Cerebellar nuclear complex (tissue), 1 donor: ENCODE data around the gene SMARCC1.

Experiments
- DNase-seq, 2 experiments: peaks; one replicate each; lab custom pipeline; 2025; lab: John Stamatoyannopoulos, UW

Gene SMARCC1

DNA sequence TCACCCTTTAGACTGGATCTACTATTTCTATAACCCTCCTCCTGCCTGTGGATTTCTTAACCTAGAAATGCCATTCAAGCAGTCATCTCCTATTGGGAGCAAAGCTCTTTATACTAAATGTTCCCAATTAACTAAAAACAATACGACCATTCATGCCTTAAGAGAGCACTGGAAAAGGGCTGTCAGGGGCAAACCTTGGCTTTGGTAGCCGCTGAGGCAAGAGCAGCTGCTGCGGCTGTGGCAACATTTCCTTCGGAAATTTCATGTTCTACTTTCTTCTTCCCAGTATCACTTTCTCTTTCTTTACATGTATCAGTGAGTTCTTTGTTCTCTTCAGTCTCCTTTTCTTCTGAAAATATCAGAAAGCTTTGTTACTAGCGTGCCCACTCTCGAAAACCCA, 146.7 kb downstream of the SMARCC1 start:
- no peak for DNase-seq

DNA sequence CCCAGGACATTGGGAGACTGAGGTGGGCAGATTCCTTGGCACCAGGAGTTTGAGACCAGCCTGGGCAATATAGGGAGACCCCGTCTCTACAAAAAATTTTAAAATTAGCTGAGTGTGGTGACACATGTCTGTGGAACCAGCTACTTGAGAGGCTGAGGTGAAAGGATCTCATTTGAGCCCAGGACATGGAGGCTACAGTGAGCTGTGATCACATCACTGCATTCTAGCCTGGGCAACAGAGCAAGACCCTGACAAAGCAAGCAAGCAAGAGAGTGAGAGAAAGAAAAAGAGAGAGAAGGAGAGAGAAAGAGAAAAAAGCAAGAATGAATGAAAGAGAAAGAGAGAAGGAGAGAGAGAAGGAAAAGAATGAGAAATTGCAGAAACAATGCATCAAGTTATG, 150.9 kb downstream of the SMARCC1 start:
- no peak for DNase-seq

DNA sequence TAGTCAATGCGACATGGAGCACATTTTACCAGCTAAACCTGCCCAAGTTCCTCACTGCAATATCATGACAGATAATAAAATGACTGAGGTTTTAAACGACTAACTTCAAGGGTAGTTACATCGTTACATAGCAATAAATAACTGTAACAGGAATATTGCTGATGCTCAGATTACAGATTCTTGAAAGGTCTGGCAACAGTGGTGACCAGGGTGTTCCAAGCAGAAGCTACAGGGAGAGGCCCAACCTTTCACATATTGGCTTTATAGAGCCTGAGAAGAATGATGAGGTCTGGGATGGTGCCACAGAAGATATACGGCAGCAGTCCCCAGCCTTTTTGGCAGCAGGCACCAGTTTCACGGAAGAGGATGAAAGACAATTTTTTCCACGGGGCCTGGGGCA, 151.9 kb downstream of the SMARCC1 start:
- no peak for DNase-seq

GRCh38 chr3:47628426-47628825, 153.3 kb downstream of the SMARCC1 start:
- no peak for DNase-seq

DNA sequence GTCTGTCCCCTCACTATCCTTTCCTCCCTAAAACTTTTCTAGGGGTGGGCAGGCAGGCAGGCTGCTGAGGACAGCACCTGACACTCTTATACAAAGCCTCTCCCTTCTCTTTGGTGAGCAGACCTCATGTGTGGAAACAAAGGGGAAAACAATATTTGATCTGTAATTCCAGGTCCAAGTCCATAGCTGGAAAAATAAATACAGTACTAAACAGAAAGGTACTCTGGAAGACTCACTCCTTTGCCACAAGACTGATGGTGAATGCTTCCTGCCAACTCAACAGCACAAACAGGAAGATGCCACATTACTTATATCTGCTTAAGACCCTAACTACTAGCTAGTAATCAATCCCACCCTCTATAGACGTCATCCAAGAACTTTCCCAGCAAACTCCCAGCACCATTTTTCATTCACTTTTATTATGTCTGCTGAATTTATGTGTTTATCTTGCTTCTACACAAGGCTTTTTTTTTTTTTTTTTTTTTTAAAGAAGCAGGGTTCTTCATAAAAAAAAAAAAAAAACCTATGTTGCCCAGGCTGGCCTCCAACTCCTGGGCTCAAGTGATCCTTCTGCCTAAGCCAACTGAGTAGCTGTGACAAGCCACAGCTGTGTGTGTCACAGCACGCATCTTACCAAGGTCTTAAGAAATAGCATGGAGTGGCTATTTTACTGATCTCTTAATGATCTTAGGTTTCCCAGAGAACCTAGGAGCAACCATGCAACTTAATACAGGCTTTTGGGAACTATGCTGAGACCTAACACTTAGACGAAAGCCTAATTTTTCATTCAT, 158.8 kb downstream of the SMARCC1 start:
- no peak for DNase-seq

- no peak for DNase-seq
Measured at GRCh38 chr3:47617086-47618010, 164.3 kb downstream of the SMARCC1 start.

DNA sequence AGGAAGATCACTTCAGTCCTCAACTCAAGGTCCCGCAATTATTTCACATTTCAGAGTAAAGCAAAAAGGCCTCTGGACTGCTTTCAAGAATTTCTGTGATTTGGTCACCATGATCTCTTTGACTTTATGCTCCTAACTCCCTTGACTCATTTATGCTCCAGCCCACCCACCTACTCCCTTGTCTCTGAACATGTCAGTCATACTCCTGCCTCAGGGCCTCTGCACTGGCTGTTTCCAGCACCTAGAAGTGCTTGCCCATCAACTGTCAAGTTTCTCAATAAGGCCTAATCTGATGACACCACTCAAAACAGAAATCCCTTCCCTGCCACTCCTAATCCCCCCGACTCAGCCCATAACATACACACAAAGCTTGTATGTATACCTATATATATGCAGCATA, 166.9 kb downstream of the SMARCC1 start:
- no peak for DNase-seq

DNA sequence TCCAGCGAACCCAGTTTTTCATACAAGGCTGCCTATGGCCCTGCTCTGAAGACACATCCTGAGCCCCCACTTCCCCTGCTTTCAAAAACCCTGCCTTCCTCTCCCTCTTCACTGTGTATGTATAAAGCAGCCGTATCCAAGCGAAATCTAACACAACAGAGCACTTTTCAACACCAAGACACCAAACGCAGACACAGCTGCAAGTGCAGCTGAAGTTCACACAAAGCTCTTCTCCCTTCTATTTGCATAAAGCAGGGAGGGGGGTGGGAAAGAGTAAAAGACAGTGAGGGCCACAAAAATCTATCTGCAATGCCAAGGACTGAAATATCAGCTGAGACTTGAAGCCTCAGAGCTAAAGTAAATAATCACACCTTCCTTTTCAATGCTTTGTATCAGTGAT, 168.0 kb downstream of the SMARCC1 start:
- DNase-seq, result no peak

DNA sequence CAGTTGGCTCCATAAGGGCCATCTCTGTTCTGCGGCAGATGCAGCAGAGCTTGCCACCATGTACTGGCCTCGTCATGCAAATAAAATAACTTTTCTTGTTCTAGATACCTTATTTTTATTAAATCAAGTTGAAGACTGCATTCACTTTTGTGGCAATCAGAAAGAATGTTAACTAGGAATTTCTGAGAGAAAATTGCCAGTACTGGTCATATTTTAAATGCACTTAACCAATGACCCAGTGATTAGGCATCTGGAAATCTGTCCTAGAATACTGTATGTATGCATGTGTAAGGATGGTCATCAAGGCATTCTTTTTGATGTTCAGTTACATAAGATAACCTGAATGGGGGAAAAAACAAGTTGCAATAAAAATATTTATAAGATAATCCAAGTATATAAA, 168.8 kb downstream of the SMARCC1 start:
- DNase-seq, result no peak

DNA sequence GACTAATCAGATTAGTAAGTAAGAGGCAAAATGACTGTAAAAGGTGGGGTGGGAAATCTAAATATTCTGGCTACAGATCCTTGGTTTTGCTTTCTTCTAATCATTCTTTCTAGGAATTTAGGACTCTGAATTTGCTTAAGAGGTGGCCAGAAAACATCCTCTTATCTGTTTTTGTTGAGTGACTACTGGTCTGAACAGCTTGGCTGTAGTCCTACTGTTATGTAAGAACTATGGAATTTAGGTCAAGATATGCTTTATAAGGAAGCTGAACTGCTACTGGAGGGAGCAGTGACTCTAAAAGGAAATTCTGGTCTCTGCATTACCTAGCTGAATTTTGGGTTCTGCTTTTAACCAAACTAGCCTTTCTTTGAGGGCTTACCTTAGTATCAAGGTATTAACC, 169.5 kb downstream of the SMARCC1 start:
- DNase-seq, result peak; percentile 31 to 62

GRCh38 chr3:47611576-47611975, 170.1 kb downstream of the SMARCC1 start:
- DNase-seq, result peak; percentile 1 to 45

- no peak for DNase-seq
Measured at GRCh38 chr3:47610583-47610982, 171.1 kb downstream of the SMARCC1 start.

DNA sequence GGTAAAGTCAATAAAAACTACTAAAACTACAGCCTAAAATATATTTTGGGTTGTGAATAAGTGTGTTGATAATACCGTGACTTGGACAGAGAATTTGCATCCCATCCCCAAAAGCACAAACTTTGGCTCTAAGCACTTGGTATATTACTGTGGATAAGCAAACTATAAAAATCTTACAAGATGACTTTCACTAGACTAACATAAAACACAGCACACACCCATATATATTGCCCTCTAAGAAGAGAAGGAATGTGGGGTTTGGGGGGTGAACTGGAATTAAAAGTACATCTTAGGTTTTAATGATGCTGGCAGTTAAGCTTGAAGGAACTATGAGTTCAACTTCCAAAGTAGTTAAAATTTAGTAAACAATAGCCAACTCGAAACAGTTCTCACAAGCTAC, 174.4 kb downstream of the SMARCC1 start:
- DNase-seq, result no peak

DNA sequence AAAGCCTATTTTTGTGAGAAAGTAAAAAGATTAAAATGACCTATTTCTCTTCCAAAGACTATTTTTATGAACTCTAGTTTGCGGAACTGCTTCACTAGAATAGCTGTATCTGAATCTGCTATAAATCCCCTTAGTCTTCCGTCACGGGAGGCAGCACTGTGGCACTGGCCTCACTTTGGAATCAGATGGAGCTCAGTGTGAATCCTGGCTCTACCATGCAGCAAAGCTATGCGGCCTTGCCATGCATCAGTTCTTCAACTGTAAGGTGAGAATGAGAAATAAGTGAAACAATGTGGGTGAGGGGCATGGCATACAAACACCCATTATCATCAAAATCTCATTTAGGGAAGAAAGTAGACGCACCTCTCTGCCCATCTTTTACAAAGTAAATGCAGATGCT, 175.5 kb downstream of the SMARCC1 start:
- DNase-seq, result peak in 1 of 2 experiments; percentile 48

DNA sequence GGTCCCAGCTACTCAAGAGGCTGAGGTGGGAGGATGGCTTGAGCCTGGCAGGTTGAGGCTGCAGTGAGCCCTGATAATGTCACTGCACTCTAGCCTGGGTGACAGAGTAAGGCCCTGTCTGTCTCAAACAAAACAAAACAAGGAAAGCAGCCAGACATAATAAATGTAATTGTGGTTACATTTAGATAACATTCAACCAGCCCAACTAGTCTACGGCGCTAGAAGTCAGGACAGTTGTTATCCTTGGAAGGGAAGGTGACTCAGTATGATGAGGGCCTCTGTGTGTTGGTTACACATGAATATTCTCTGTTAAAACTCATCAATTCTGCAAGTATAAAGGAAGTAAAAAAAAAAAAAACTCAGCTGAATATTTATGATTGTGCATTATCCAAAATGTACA, 176.0 kb downstream of the SMARCC1 start:
- DNase-seq, result no peak

DNA sequence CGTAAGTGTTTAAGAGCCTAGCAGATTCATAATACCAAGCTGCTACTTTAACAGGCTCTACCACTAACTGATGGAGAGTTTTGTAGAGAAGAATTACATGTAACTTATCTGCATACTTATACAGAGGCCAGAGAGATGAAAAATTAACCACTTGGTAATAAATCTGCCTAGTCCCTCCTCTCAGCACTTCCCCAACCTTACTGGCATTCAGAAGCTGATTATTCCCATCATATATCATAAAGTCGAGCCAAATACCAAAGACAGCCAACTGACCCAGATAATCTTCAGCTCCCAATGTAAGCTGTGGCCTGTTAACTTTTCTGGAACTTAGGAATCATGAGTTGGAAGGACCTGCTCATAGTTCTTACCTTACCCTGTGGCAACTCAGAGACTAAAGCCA, 177.5 kb downstream of the SMARCC1 start:
- no peak for DNase-seq

DNA sequence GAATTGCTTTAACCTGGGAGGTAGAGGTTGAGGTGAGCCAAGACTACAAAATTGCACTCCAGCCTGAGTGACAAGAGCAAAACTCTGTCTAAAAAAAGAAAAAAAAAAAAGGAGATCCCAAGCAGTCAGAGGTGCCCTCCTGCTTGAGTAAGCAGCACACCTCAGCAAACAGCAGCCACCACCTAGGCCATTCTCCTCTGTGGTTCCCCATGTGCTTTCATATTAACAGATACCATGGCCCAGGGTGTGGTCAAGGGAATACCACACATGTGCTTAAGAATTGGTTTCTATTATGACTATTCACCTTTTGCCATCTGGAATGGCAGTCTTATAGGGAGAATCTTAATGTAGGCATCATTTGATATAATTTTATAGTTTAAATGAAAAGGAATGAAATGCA, 178.4 kb downstream of the SMARCC1 start:
- no peak for DNase-seq

DNA sequence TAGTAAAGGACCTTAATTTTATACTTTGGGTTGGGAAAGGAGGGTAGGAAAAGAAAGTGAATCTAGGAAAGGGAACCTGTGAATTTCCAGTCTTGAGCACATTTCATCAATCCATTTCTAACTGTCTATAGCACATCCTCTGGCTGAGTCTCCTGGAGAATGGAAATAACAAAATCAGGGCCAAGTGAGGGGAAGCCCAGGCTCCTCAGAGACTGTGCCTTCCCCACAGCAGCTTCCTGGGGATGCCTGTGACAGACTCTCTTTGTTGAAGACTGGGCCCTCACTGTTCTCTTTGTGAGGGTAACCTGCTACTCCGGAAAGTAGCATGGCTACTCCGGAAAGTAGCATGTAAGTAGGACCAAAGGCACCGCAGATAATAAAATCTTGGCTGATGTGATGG, 180.4 kb downstream of the SMARCC1 start:
- no peak for DNase-seq

DNA sequence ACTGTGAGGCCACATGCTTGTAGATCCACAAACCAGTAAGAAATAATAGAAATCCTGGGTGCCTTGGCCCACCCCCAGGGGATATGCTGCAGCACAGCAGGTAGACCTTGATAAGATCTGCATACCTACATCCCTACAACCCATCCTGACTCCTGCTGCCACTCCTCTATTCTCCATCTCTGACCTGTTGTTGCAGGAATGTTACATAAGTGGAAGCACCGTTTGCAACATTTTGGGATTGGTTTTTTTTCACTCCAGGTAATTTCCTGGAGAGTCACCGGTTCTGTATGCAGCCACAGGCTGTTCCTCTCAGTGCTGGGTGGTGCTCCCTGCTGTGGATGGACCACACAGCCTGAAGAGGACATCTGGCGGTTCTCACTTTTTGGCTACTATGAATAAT, 186.9 kb downstream of the SMARCC1 start:
- no peak for DNase-seq

DNA sequence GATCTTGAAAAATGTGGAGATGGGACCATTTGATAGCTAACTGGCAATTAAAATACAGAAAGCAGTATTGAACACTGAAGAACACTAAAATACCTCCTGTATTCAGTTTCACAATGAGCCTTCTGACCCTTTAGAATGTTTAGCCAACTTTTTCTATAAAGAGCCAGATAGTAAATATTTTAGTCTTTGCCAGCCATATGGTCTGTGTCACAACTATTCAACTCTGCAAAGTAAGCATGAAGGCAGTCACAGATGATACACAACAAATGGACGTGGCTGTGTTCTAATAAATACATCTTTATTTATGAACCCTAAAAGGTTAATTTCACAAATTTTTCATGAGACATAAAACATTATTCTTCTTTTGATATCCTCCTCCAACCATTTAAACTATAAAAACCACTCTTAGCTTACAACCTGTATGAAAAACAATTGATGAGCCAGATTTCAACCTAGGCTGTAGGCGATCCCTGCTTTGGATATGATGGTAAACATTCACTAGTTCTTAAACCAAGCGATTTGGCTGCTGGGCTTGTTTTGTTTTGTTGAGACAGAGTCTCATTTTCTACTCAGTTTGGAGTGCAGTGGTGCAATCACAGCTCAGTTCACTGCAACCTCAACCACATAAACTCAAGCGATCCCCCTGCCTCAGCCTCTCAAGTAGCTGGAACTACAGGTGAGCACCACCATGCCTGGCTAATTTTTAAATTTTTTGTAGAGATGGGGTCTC, 189.5 kb downstream of the SMARCC1 start:
- no peak for DNase-seq

- no peak for DNase-seq
Measured at GRCh38 chr3:47590216-47590615, 191.5 kb downstream of the SMARCC1 start.

GRCh38 chr3:47588587-47588986, 193.1 kb downstream of the SMARCC1 start:
- DNase-seq, result no peak

DNA sequence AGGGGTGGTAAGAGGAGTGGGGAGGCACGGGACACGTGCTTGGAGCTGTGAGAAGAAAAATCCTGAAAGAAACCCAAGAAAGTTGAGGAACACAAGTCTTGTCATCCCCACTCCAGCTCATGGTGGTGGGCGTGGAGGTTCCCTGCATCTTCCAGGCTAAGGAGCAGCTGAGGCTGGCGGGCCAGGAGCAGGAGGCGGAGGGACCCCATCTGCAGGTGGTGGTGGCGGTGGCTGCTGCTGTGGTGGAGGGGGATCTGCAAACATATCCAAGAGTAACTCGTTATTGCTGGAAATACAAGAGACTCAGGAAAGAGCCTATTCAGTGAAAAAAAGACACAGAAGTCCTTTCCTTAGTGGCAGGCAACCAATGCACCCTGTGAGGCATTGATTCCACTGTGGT, 193.6 kb downstream of the SMARCC1 start:
- DNase-seq, result no peak
